Activated CD4-positive, alpha-beta memory T cell treated with anti-CD3 and anti-CD28 coated beads, Interleukin-2, amount 10 ng/mL, durations not matched to agents 7 days and 5 days (primary cell): Measurements from ENCODE around the gene BTF3. TPM values are rescaled to one million over a fixed set of nuclear protein-coding genes. Genes with fewer than 3 reads are reported as not detected.
A peak's percentile ranks its signal among the peaks of the same experiment; 100 is the strongest.
"Not testable (repeated sequence)": the region's sequence is repeated elsewhere in the genome, so short reads cannot be mapped to it uniquely, and the experiment has no call there.

Experiments used
- CTCF ChIA-PET: fragments of 350-600 bp; sonication (Branson Sonifier 250); formaldehyde crosslinking; loops from one replicate; lab custom pipeline; 2021; ENCODE audit warnings: antibody characterized with exemption, inconsistent platforms; lab: Charles Lee
- POLR2A ChIA-PET: fragments of 350-600 bp; sonication (Branson Sonifier 250); formaldehyde crosslinking; loops from one replicate; lab custom pipeline; 2021; ENCODE audit warnings: antibody characterized with exemption; lab: Charles Lee
- DNase-seq: peaks from one replicate; pipeline ENCODE4 v3.0.0-alpha.2; 2020
- H3K27ac Mint-ChIP-seq: one replicate; pipeline ENCODE4 v1.8.0; 2021; ENCODE audit warnings: mild to moderate bottlenecking, mixed read lengths
- H3K27me3 Mint-ChIP-seq: one replicate; pipeline ENCODE4 v1.8.0; 2021; ENCODE audit warnings: mixed read lengths
- H3K36me3 Mint-ChIP-seq: one replicate; pipeline ENCODE4 v1.8.0; 2021; ENCODE audit warnings: low read depth, mixed read lengths
- H3K4me1 Mint-ChIP-seq: one replicate; pipeline ENCODE4 v1.8.0; 2021; ENCODE audit warnings: mixed read lengths
- H3K4me3 Mint-ChIP-seq: one replicate; pipeline ENCODE4 v1.8.0; 2021; ENCODE audit warnings: mild to moderate bottlenecking, mixed read lengths
- H3K9me3 Mint-ChIP-seq: one replicate; pipeline ENCODE4 v1.8.0; 2021; ENCODE audit warnings: mixed read lengths
- total RNA-seq, 2 experiments: library from RNA; stranded (reverse); gene quantifications; one replicate each; pipeline ENCODE4 v1.2.3, GENCODE V29; 2021

BTF3 gene
- 100 to 1,000 TPM; 716 to 729 TPM for total RNA-seq

DNA sequence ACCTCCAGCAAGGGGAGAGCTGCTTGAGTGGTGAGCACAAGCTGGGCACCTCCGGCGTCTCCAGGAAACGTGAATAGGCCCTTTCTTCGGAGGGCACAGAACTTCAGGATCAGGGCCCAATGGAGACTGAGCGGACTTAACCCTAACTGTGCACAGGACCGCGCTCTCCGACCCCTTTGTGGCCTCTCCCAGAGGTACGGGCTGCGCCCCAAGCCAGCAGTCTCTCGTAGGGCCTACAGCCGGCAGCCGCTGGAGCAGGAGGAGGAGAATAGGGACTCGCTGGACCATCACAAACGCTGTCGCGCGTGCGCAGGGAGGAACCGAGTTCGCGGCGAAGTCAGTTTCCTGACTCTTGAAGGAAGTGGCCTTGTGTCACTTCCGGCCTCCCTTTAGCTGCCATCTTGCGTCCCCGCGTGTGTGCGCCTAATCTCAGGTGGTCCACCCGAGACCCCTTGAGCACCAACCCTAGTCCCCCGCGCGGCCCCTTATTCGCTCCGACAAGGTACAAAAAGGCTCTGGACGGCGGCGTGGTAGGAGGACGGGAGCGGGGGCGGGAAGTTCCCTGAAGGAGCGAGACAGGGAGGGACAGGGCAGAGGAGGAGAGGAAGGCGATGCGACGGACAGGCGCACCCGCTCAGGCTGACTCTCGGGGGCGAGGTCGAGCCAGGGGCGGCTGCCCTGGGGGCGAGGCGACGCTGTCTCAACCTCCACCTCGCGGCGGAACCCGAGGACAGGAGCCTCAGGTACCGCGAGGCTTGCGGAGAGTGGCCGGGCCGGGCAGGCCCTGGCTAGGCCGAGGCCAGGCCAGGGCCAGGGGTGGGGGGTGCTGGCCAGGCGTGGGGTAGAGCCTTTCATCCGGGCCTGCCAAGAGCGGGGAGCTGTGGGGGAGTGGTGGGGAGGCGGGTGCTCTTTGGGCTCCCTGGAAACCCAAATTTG is at the start of gene BTF3:
TSS of gene BTF3 (plus strand) at position 386 of the 936 bp plus-strand sequence. CDS start at position 612, 226 bp downstream.
- peaks cover 47% of the 10 kb centered on the region for H3K4me1 Mint-ChIP-seq
- POLR2A ChIA-PET: interaction anchor here (0.6 to 4.4 kb wide), 20 partner anchors 9 to 1176 kb away, joined by 3 to 55 read pairs (median 3); partner anchors contain the start of genes ANKRA2, FOXD1 and UTP15
- peaks cover 9% of the 10 kb centered on the region for H3K27me3 Mint-ChIP-seq
- CTCF ChIA-PET: interaction anchor here (0.9 to 1.6 kb wide), 5 partner anchors 13 to 66 kb away, joined by 3 to 7 read pairs (median 5); partner anchors contain the start of gene ANKRA2
- no peaks in the 10 kb centered on the region for H3K9me3 Mint-ChIP-seq
- peak; percentile 95 for DNase-seq
- H3K27ac Mint-ChIP-seq: peak within 1 kb of the TSS; percentile 98
- H3K36me3 Mint-ChIP-seq: peaks cover 37% of the 10 kb centered on the region
- H3K4me3 Mint-ChIP-seq: peak within 1 kb of the TSS; percentile 98

DNA sequence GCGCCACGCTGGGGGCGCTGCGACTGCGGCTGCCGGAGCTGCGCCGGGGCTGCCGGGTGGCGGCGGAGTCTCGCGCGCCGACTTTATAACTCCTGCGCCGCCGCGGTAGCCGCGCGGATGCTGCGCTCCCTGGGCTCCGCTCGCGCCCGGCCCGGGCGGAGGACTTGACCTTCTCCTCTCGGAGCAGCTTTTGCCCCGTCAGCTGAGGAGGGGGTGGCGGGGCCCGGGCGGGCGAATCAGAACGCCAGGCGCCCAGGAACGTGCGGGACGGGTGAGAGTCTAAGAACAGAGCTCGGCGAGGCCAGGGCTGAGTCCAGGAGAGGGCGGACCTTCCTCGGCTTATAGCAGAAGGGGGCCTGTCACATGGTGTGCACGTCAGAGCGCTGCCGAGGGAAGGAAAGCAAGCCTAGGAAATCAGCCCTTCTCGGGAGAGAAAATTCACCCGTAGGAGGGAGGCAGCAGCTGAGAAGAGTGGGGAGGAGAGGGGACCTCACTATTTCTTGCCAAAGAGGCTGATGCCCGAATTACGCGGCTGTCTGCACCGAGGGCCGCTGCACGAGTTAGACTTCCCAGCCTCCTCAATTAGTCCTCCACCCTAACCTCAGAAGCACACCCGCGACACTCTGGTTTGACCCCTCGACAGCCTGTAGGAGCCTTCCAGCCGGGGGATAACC is 49.6 kb upstream of the BTF3 start, which contains the start of gene FOXD1:
TSS of gene FOXD1 (minus strand) at position 315 of the 674 bp plus-strand sequence. CDS start 415 bp downstream, outside the sequence.
- H3K27ac Mint-ChIP-seq: peak within 1 kb of the TSS; percentile 56

DNA sequence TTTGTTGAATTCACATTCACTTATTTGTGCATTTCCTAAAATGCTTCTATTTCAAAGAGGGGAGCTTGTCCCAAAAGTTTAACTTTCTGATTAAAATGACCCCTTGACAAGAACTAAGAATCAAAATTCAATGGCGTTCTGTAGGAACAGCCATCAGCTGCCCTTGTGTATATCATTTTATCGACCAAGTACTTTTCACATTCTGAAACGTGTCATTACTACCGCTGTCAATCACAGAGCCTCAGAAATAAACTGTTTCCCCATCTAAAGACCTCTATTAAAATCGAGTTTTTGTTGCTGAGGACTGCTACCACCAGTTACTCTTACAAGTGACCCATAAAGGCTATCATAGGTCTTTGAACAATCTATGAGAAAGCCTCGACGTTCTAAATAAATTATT is 48.1 kb upstream of the BTF3 start:
- Mint-ChIP-seq H3K4me1 (peaks cover 23% of the 10 kb centered on the region), H3K4me3 (no peak overlapping the region), H3K36me3 (peaks cover 7% of the 10 kb centered on the region), H3K27me3 (peaks cover 75% of the 10 kb centered on the region), H3K27ac (no peak overlapping the region), H3K9me3 (no peaks in the 10 kb centered on the region)
- ChIA-PET POLR2A (interaction anchor here (0.7 kb wide), 1 partner anchor 49 kb away, joined by 3 read pairs; no protein-coding TSS in a partner anchor), CTCF (interaction anchor here (1.3 to 2.4 kb wide), 3 partner anchors 15 to 234 kb away, joined by 4 to 22 read pairs (median 4); no protein-coding TSS in a partner anchor)
- DNase-seq: no peak

More for the DNA sequence above, 49.6 kb upstream of the BTF3 start, which contains the start of gene FOXD1:
- peak; percentile 51 for DNase-seq
- ChIA-PET CTCF (interaction anchor here (1.0 kb wide), 2 partner anchors 61 to 150 kb away, joined by 3 read pairs; no protein-coding TSS in a partner anchor), POLR2A (interaction anchor here (1.6 kb wide), 2 partner anchors 50 to 61 kb away, joined by 7 to 8 read pairs; partner anchors contain the start of gene BTF3)
- H3K4me1 Mint-ChIP-seq: peaks cover 28% of the 10 kb centered on the region
- no peaks in the 10 kb centered on the region for H3K9me3 Mint-ChIP-seq
- H3K4me3 Mint-ChIP-seq: peak within 1 kb of the TSS; percentile 75
- H3K27me3 Mint-ChIP-seq: peaks cover 81% of the 10 kb centered on the region
- peaks cover 12% of the 10 kb centered on the region for H3K36me3 Mint-ChIP-seq

DNA sequence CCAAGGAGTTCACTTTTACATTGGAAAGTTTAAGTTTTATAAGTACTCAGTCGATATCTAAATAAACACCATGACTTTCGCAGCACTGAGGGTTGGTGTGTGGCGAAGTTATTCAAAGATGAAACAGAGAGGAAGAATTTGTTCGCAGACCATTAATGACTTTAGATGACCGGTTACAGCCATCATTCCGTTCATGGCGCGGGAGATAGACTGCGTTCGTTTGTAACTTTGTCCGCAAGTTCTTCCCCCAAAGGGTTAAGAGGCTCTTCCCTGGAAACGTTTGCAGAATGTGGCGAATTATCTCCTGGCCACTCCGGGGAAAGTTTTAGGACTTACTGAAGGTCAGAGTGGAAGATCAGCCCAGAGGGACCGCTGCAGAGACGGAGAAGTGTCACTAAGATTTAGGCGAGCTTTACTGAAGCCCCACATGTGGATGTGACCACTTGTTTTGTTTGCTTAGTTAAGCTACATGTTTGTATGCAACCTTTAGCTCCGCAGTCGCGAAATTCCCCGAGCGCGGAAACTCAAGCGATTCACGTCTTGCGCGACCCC is 47.5 kb upstream of the BTF3 start:
- Mint-ChIP-seq H3K27ac (no peak overlapping the region), H3K36me3 (peaks cover 7% of the 10 kb centered on the region), H3K9me3 (no peaks in the 10 kb centered on the region), H3K4me3 (peak overlapping the region; percentile 24), H3K4me1 (peaks cover 23% of the 10 kb centered on the region), H3K27me3 (peaks cover 74% of the 10 kb centered on the region)
- ChIA-PET CTCF (interaction anchor here (0.7 to 2.4 kb wide), 19 partner anchors 10 to 372 kb away, joined by 3 to 22 read pairs (median 4); no protein-coding TSS in a partner anchor), POLR2A (no interaction called here)
- DNase-seq: no peak

DNA sequence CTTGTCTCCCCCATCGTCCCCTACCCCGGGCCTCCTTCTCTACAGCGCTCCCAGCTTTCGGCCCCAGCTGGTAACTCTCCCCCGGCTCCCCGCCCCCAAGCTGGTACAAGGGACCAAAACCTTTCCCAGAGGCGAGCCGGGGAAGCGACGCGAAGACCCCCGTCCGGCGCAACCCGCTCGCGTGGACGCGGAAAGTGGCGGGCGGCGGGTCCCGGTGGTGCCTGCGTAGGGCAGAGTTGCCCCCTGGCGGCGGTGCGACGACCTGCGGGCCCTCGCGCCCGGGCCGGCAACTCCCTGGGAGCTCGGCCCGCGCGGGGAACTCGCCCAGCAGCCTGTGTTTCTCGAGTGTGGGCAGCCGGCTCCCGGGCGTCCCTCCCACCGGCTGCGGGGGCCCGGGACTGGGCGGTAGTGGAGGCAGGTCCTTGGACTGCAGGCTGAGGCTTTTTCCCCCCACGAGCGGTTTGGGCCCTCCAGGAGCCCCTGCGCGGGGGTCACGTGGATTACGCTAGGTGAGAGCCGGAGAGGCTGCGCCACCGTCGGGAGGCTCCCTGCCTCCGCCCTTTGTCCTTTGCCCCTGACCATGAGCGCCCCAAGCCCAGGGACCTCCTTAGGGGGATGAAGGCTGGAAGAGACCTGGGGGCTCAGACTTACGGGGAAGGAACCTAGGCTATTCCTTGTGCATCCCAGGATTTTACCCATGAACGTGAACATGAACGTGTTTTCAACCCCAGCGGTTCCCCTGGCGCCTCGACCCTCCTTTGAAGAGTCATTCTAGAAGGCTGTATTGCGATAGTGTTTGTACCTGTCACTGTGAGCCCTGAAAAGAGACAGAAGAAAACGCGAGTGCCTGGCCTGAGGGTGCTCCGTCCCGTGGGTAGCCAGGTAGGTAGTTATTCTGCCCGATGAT is 46.8 kb upstream of the BTF3 start:
- Mint-ChIP-seq H3K9me3 (no peaks in the 10 kb centered on the region), H3K27me3 (peaks cover 74% of the 10 kb centered on the region), H3K27ac (no peak overlapping the region), H3K4me1 (peaks cover 23% of the 10 kb centered on the region), H3K4me3 (no peak overlapping the region), H3K36me3 (peaks cover 7% of the 10 kb centered on the region)
- ChIA-PET POLR2A (interaction anchor here (0.6 kb wide), 1 partner anchor 157 kb away, joined by 3 read pairs; no protein-coding TSS in a partner anchor), CTCF (interaction anchor here (0.7 to 2.4 kb wide), 23 partner anchors 10 to 372 kb away, joined by 3 to 22 read pairs (median 4); no protein-coding TSS in a partner anchor)
- DNase-seq: peak; percentile 66

DNA sequence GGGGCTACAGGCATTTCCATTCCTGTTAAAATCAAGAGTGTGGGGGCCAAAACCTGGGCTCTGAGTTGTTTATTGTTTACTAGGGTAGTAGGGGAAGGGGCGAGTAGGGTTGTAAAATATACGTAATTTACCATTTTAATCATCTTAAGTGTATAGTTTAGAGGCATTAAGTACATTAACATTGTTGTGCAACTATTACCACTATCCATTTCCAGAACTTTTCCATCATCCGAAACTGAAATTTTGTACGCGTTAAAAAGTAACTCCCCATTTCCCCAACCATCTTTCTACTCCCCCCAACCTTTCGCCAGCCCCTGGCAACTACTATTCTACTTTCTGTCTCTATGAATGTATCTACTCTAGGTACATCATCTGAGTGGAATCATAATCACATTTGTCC is 46.0 kb upstream of the BTF3 start:
- H3K4me3 Mint-ChIP-seq: no peak overlapping the region

DNA sequence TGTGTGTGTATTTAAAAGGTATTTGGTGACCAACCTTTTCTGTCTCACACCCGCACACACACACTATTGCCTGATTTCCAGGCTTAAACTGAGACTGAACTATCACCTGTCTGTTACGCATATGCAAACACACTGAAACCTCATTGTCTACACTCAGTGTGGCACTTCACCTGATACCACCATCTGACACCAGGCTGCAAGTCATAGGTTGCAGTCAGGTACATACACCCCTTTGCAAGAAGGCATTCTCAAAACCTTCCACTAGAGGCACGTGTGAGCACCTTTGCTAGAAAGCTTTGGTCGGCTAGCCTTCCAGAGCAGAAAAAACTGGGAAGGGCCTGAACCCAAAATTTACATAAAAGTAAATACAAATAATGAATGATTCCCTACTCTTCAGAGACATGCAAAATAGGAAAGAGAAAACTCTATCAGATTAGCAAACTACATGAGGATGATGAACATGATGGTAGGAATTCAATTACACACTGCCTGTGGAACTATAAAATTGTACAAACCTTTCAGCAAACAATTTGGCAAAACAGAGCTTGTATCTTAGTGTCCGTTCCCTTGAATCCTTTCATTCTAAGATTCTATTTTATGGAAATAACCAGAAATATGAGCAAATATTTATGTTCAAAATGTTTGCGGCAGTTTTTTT is 43.7 kb upstream of the BTF3 start:
- ChIA-PET CTCF (interaction anchor here (0.7 to 2.0 kb wide), 9 partner anchors 9 to 239 kb away, joined by 3 to 7 read pairs (median 3); no protein-coding TSS in a partner anchor), POLR2A (interaction anchor here (1.6 kb wide), 1 partner anchor 44 kb away, joined by 4 read pairs; the partner anchor contains the start of gene BTF3)

More for the DNA sequence above, 46.0 kb upstream of the BTF3 start:
- ChIA-PET POLR2A (no interaction called here), CTCF (no interaction called here)
- peaks cover 19% of the 10 kb centered on the region for H3K4me1 Mint-ChIP-seq
- no peak overlapping the region for H3K27ac Mint-ChIP-seq
- peaks cover 76% of the 10 kb centered on the region for H3K27me3 Mint-ChIP-seq
- H3K36me3 Mint-ChIP-seq: peaks cover 7% of the 10 kb centered on the region
- no peak for DNase-seq
- H3K9me3 Mint-ChIP-seq: no peaks in the 10 kb centered on the region

DNA sequence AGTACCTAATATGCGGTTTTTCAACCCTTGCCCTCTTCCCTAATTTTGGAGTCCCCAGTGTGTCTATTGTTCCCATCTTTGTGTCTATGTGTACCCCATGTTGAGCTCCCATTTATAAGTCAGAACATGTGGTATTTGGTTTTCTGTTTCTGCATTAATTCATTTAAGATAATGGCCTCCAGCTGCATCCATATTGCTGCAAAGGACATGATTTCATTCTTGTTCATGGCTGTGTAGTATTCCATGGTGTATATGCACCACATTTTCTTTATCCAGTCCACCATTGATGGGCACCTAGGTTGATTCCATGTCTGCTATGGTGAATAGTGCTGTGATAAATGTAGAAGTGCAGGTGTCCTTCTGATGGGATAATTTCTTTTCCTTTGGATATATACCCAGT is 41.8 kb upstream of the BTF3 start:
- H3K4me1 Mint-ChIP-seq, H3K4me3 Mint-ChIP-seq, H3K27ac Mint-ChIP-seq, H3K36me3 Mint-ChIP-seq, CTCF ChIA-PET, H3K9me3 Mint-ChIP-seq, POLR2A ChIA-PET, DNase-seq: not testable (repeated sequence)
- H3K27me3 Mint-ChIP-seq: peaks cover 68% of the 10 kb centered on the region

More for the DNA sequence above, 43.7 kb upstream of the BTF3 start:
- no peak for DNase-seq
- Mint-ChIP-seq H3K36me3 (peaks cover 4% of the 10 kb centered on the region), H3K4me1 (peaks cover 8% of the 10 kb centered on the region), H3K4me3 (no peak overlapping the region), H3K27ac (no peak overlapping the region), H3K9me3 (no peaks in the 10 kb centered on the region), H3K27me3 (peaks cover 70% of the 10 kb centered on the region)

DNA sequence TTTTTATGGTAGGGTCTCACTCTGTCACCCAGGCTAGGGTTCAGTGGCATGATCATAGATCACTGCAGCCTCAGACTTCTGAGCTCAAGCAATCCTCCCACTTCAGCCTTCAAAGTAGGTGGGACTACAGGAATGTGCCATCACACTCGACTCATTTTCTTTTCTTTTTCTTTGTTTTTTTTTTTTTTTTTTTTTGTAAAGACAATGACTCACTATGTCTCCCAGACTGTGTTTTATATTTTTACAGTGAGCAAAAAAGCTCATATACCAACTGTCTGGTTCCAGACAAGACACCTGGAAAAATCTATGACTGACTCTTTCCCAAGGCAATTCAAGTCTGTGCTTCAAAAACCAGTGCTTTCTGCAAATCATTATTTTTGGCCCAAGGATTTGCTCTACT is 38.9 kb upstream of the BTF3 start:
- Mint-ChIP-seq H3K9me3 (no peaks in the 10 kb centered on the region), H3K4me1 (no peaks in the 10 kb centered on the region), H3K27me3 (peaks cover 45% of the 10 kb centered on the region), H3K27ac (no peak overlapping the region), H3K4me3 (no peak overlapping the region), H3K36me3 (no peaks in the 10 kb centered on the region)
- ChIA-PET CTCF (interaction anchor here (0.6 to 0.7 kb wide), 2 partner anchors 244 to 246 kb away, joined by 3 read pairs; no protein-coding TSS in a partner anchor), POLR2A (no interaction called here)
- no peak for DNase-seq

DNA sequence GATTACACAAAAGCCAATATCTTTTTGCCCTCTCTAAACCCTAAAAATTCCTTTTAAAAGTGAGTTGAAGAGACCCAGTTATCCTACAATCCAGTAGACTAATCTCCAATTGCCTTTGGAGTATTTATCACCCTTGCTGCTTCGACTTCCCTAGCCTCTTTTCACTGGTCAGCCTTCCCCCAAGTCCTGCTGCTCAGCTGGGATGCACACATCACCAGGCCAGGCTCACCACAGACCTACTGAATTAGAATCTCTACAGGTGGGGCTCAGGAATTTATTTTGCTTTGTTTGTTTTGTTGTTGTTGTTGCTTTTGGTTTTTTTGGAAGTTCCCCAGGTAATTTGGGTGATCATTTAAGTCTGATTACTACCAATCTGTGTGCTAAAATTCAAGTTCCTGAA is 38.1 kb upstream of the BTF3 start:
- H3K27ac Mint-ChIP-seq: no peak overlapping the region
- POLR2A ChIA-PET: no interaction called here
- H3K4me1 Mint-ChIP-seq: no peaks in the 10 kb centered on the region
- H3K4me3 Mint-ChIP-seq: no peak overlapping the region
- H3K36me3 Mint-ChIP-seq: no peaks in the 10 kb centered on the region
- DNase-seq: no peak
- peaks cover 44% of the 10 kb centered on the region for H3K27me3 Mint-ChIP-seq
- CTCF ChIA-PET: no interaction called here
- no peaks in the 10 kb centered on the region for H3K9me3 Mint-ChIP-seq
